Superior temporal gyrus (tissue), 1 donor: Measurements from ENCODE around the gene C8B.

Experiments
- DNase-seq: peaks from one replicate; pipeline ENCODE4 v3.0.0-alpha.2; 2016; ENCODE audit errors: extremely low spot score

C8B gene

DNA sequence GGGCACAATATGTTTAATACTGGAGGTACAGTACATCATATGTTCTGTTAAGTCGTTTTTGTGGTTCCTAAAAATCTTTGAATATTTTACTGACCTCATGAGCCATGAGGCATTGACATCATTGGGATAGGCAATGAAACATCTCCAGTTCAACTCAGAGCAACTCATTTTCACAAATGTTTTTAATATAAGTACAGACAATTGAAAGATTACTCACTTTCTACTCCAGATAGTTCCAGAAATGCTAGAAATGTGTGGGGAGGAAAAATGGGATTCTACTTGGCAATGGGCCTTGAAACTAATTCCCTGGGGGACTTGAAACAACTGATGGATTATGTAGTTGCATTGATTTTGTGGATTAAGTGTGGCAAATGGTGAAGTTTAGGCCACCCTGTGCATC is 7.2 kb upstream of the C8B start:
- DNase-seq: no peak

DNA sequence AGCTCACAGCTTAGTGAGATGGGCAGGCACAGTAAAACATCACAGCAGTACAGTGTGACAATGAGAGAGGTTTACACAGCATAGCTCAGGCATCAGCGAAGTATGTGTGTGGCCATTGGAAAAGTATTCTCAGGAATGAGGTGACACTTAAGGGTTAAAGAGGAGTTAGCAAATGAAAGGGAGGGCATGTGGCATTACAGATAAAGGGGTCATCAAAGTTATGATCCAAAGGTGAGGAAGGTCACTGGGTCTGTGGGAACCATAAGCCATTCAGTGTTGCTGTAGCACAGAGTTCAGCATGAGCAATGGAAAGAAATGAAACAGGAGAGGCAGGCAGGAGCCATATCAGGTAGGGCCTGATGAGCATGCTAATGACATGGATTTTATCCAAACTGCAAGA is 4.5 kb upstream of the C8B start:
- no peak for DNase-seq

- no peak for DNase-seq
Observed at GRCh38 chr1:56968878-56969495, 3.2 kb upstream of the C8B start.

GRCh38 chr1:56967900-56968832 is 2.4 kb upstream of the C8B start:
- DNase-seq: no peak

DNA sequence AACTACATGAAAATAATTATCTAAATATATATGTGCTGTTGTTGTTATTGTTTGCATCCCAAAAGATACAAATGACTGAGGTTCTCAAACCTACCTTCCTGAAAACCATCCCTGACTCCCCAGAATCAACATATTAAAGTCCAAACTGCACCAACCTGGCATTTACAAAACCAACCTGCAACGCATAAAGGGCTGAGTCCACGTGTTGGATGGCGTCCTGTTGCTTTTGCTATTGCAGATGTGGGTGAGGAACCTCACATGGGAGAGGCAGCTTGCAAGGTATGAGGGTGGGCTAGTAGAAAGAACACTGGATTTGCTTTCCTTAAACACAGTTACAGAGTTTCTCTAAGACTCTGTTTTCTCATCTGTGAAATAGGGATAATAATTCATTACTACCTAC is 1.5 kb upstream of the C8B start:
- DNase-seq: no peak

- no peak for DNase-seq
Observed at GRCh38 chr1:56966698-56966999, 834 bp upstream of the C8B start.

DNA sequence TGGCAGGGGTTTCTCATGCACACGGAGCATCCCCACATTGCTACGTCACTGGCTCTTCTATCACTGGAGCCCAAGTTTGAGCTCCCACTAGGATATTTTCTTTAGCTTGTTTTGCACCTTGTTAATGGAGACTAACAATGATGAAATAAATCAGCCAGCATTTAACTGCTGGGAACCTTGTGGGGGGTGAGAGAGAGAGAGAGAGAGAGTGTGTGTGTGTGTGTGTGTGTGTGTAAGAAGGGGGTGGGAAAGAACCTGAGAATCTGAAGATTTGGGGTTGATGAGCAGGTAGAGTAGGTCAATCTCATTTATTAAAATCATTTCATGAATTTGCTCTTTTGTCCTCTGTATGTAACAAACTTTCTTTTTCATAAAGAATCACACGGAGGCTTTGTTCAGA is 624 bp downstream of the C8B start:
- no peak for DNase-seq

DNA sequence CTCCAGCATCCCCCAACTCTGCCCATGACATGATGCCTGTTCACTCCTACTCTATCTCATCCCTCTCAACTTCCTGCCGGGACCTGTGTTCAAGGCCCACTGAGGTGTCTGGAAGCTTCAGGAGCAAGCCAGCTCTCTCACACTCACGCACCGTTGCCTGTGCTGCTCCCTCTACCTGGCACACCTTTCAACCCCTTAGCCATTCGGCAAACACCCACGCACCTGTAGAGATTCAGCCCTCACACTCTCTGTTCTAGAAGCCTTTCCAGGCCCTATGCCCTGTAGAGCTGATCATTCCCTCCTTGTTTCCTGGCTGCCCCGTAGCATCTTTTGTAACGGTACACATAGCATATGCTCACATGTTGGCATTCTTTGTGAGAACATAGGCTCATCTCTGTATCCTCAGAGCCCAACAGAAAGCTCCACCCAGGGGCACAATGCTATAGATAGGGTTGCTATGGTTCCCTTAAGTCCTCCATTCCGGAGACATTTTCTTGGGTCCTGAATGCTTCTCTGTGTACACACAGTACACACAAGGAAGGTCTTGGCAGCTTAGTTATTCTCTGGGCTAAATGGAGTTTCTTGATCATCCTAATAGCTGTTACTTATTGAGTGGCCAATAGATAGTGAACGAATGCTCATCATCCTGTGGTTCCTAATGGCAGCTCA is 1.3 kb downstream of the C8B start:
- no peak for DNase-seq

GRCh38 chr1:56963667-56964066 is 2.1 kb downstream of the C8B start:
- no peak for DNase-seq

GRCh38 chr1:56961426-56961825 is 4.4 kb downstream of the C8B start:
- DNase-seq: no peak

DNA sequence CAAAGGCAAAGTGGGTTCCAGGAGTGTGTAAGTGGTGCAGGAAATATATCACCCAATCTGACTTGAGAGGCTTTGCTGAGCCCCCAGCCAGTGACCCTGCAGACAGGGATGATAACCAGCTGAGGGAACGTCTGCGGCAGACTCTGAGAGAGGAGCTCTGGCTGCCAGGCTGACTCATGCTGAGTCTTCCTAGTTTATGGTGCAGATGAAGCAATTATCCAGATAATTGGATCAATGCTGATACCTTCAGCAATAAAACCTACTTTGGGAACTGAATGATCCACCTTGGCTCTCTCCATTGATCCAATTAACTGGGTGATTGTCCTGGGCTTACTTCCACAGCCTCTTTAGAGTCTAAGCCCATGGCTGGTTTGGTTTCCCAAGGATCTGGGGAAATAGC is 7.3 kb downstream of the C8B start:
- no peak for DNase-seq

DNA sequence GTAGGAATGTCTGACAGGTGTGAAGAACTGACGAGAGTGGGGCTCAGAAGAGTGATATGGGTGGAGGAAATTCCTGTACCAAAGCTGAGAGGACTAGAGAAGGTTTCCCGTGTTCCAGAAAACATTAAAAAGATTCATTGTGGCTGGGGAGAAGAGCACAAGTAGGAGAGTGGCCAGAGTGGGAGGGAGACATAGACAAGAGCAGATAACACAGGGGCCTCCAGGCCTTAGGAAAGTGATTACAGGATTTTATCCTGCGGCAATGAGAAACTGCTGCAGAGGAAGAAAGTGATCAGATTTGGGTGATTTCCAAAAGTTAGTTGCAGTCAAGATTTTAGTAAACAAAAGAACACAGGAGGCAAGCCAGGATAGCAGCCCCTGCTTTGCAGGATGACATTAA is 7.9 kb downstream of the C8B start:
- DNase-seq: no peak

DNA sequence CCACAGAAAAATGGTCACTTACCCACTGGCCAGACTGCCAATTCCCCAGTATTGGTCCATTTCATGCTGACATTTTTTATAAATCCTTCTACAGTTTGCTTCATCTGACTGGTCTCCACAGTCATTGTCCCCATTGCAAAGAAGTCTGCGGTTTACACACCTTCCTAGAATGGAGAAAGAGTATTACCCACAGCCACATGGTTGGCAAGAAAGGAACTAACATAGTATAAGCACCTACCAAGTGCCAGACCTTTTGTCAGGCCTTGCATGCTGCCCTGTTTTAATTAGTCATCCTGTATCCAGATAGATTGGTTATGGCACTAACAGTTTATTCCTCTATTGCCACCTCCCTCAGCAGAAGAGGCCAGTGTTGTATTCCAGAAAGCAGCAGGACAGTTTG is 11.2 kb downstream of the C8B start:
- no peak for DNase-seq

DNA sequence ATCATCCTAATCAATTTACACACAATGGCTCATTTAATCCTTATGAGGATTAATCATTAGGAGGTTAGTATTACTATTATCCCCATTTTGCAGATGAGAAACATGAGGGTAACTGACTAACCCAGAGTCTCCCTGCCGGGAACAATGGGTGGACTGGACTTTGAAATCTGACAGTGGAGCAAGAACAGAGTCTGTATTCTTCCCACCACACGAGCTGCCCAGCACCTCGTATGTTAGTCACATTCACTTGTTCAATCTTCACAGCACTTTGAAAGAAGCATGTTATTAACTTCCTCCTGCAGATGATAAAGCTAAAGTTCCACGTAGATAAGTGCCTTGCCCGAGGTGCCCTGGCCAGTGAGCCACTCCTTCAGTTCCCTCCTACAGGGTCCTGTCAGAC is 12.4 kb downstream of the C8B start:
- no peak for DNase-seq

- DNase-seq: no peak
Observed at GRCh38 chr1:56952501-56952900, 13.3 kb downstream of the C8B start.

DNA sequence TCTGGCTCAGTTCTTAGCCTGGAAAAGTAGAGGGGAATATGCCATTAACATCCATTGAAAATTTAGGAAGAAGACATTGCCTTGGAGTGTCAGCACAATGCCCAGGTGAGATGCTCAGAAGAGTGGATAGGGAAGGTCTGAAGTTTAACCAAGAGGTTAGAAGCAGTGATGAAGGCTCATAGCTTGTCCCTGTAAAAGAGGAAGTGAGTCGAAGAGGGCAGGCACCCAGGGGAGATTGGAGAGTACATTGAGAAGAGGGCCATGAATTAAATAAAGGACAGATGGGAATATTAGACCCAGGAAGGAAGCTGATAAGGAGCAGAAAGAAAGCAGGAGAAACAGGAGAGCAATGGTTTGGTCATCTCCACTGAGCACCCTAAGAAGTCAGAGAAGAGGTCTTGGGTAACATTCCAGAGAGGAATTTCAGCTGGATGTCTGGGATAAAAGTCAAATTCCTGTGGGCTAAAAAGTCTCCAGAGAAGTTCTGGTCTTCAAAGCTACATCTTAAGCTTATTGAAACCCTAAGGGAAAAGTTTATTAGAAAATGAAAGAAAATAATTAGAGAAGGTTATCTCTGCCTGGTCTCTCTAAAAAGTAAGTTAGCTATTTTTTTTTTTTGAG is 17.3 kb downstream of the C8B start:
- DNase-seq: no peak

DNA sequence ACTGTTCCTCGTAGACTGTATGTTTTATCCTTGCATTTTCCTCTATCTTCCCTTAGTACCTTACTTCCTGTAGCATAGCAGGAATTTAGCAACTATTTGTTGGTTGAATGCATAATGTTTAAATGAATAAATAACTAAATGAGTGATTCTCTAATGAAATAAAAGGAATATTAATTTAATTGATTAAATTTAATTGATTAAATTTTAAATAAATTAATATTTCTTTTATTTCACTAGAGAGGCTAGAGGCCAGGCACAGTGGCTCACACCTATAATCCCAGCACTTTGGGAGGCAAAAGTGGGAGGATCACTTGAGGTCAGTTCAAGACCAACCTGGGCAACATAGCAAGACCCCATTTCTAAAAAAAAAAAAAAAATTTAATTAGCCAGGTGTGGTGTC is 25.8 kb downstream of the C8B start:
- DNase-seq: no peak

GRCh38 chr1:56939209-56939608 is 26.6 kb downstream of the C8B start:
- DNase-seq: no peak

DNA sequence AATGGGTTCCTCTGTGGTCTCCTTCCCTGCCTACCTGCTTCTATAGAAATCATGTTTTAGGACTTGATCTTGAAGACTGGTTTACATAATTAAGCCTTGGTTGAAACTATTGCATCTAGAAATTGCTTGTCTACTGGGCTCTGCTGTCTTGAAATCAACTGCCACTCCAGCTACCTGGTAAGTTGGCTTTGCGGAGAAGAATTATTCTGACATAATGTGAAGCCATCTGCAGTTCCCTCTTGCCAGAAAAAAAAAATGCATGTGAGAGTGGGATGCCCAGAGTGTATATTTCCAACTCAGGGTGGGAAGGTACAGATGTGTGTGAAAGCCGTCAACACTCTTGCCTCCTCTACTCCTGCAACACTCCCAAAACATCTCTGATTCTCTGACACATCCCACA is 27.2 kb downstream of the C8B start:
- no peak for DNase-seq

- DNase-seq: no peak
Observed at GRCh38 chr1:56934430-56935060, 31.3 kb downstream of the C8B start.

- DNase-seq: no peak
Observed at GRCh38 chr1:56933606-56934005, 32.2 kb downstream of the C8B start.

GRCh38 chr1:56933161-56933560 is 32.7 kb downstream of the C8B start:
- DNase-seq: no peak
